Ovary (tissue), 9 donors: ENCODE measurements around the gene LMX1A. TPM values are rescaled to one million over a fixed set of nuclear protein-coding genes. Genes with fewer than 3 reads are reported as not detected.

Experiments used
- DNase-seq, 5 donors: peaks; one replicate each; pipeline ENCODE4 v3.0.0-alpha.2; 2019 to 2020
- H3K27ac ChIP-seq, 2 donors: fragments of 200-600 bp; one replicate each; pipeline versions ENCODE4 v1.5.1 to v1.8.0; 2019 to 2022
- H3K27me3 ChIP-seq: fragments of 200-600 bp; one replicate; pipeline ENCODE4 v1.8.0; 2022
- H3K36me3 ChIP-seq: fragments of 200-600 bp; sonication (generic); one replicate; pipeline ENCODE4 v1.5.1; 2019
- H3K4me1 ChIP-seq: one replicate; pipeline ENCODE4 v1.8.1; 2013; ENCODE audit warnings: mild to moderate bottlenecking, moderate library complexity; ENCODE audit not compliant: insufficient read depth
- H3K4me3 ChIP-seq: fragments of 200-600 bp; sonication (generic); one replicate; pipeline ENCODE4 v1.5.1; 2017
- H3K9me3 ChIP-seq, 2 donors: fragments of 200-600 bp in 1 of 2; sonication (generic) in 1 of 2; one replicate each; pipeline versions ENCODE4 v1.5.1 to v1.8.1; 2013 to 2019; ENCODE audit warnings: mild to moderate bottlenecking in 1 of 2, moderate library complexity in 1 of 2
- CTCF ChIP-seq, 3 donors: fragments of 450-650 bp in 2 of 3; fragments of 200-600 bp in 1 of 3; IDR thresholded peaks; one replicate each; pipeline versions ENCODE4 v1.5.1 to v1.8.0; 2016 to 2022; ENCODE audit warnings: antibody characterized with exemption in 3 of 3, mild to moderate bottlenecking in 1 of 3
- EP300 ChIP-seq: sonication (generic); formaldehyde crosslinking; IDR thresholded peaks from one replicate; pipeline ENCODE4 v1.6.1; 2017; ENCODE audit warnings: antibody characterized with exemption
- POLR2A ChIP-seq: fragments of 450-650 bp; IDR thresholded peaks from one replicate; pipeline ENCODE4 v1.6.1; 2017; ENCODE audit warnings: antibody characterized with exemption, mild to moderate bottlenecking, moderate library complexity
- WGBS, 3 donors: extraction: QIAGEN DNeasy Blood & Tissue Kit in 1 of 3; methylation state at CpG; one replicate each; pipeline versions ENCODE4 v1.1.5 to v1.1.7; 2013 to 2017; 5-methylcytosine and 5-hydroxymethylcytosine counted together
- intact Hi-C, 4 donors: fragments of 100-400 bp; cut with DNase I; formaldehyde crosslinking; loops; one replicate each; pipeline versions ENCODE4 v1.11.0 to v1.15.1; 2022 to 2023
- polyA plus RNA-seq, 2 donors: library from polyadenylated mRNA; stranded (reverse); fragments of 200-250 nt in 1 of 2; fragments of 350-450 nt in 1 of 2; fragmentation: Illumina TruSeq in 1 of 2; extraction: RNeasy Lipid Tissue Mini Kit (QIAGEN cat#74804) in 1 of 2; gene quantifications; one replicate each; pipeline ENCODE4 v1.2.3, GENCODE V29; 2013 to 2014
- total RNA-seq, 7 donors: library from RNA; depleted of rRNA in 2 of 7; stranded (reverse); fragments of >200 nt in 2 of 7; fragmentation: NEBNext Ultra II Directional in 3 of 7; extraction: Animal tissue kit (Norgen Biotek cat#: 25700) in 3 of 7; gene quantifications; one replicate each; pipeline versions ENCODE4 v1.1.0 to v1.2.4, GENCODE V29; 2016 to 2023
- donor health status: DM: no; HTN: no; CAD: no; lungs with moderate emphysema.
- donor health status: DM: no; HTN: no; CAD: no.
- donor health status: Bipolar disorder and iron deficiency.
- donor health status: DM: yes; HTN: yes; CAD: no.
- donor health status: DM: no; HTN: no; CAD: no.
- donor health status: DM: yes; HTN: yes; CAD: no.

LMX1A gene
- total and polyA plus RNA-seq, 9 donors = 0.15 TPM; not detected in 8

GRCh38 chr1:165364568-165365133 is 8.1 kb upstream of the LMX1A start:
- no peak for TF ChIP-seq CTCF (IDR thresholded peaks at IDR 0.05)
- no peak for TF ChIP-seq EP300
- no peak for TF ChIP-seq POLR2A
- Histone ChIP-seq H3K27me3 (no peaks in the 10 kb centered on the region), H3K4me3 (no peak overlapping the region), H3K36me3 (no peaks in the 10 kb centered on the region), H3K4me1 (no peaks in the 10 kb centered on the region), H3K27ac (no peak overlapping the region), H3K9me3 (no peaks in the 10 kb centered on the region)
- DNase-seq = peak in 2 of 5 donors; percentile 31 to 52
- intact Hi-C loops = no loop called here
- 21 to 29% (median 28%) methylated on average over 5 to 6 of the region's 6 CpGs for WGBS, 3 donors

GRCh38 chr1:165356876-165357275 is 361 bp upstream of the LMX1A start:
- 16 to 24% (median 19%) methylated on average over 23 to 25 of the region's 25 CpGs for WGBS, 3 donors
- H3K27me3 ChIP-seq = no peaks in the 10 kb centered on the region
- no peak overlapping the region for H3K27ac ChIP-seq
- intact Hi-C loops = no loop called here
- H3K36me3 ChIP-seq = no peaks in the 10 kb centered on the region
- TF ChIP-seq POLR2A (no peak), CTCF (IDR thresholded peaks at IDR 0.05) (no peak), EP300 (no peak)
- H3K9me3 ChIP-seq = no peaks in the 10 kb centered on the region
- no peak overlapping the region for H3K4me3 ChIP-seq
- H3K4me1 ChIP-seq = peaks cover 1% of the 10 kb centered on the region
- no peak for DNase-seq

GRCh38 chr1:165355139-165355976 is 1.2 kb downstream of the LMX1A start:
- H3K4me3 ChIP-seq = peak overlapping the region; percentile 4
- peaks cover 1% of the 10 kb centered on the region for H3K4me1 ChIP-seq
- intact Hi-C loops = no loop called here
- H3K9me3 ChIP-seq = no peaks in the 10 kb centered on the region
- H3K27ac ChIP-seq = no peak overlapping the region
- no peaks in the 10 kb centered on the region for H3K36me3 ChIP-seq
- TF ChIP-seq EP300 = no peak
- no peak for TF ChIP-seq POLR2A
- no peak for TF ChIP-seq CTCF (IDR thresholded peaks at IDR 0.05)
- no peak for DNase-seq
- no peaks in the 10 kb centered on the region for H3K27me3 ChIP-seq
- WGBS, 3 donors = 5 to 7% (median 5%) methylated on average over 52 to 53 of the region's 53 CpGs

- peaks cover 1% of the 10 kb centered on the region for H3K4me1 ChIP-seq
- 6 to 11% (median 8%) methylated on average over 15 to 22 of the region's 22 CpGs for WGBS, 3 donors
Observed at GRCh38 chr1:165354739-165355138, 1.8 kb downstream of the LMX1A start.

More at GRCh38 chr1:165354739-165355138, 1.8 kb downstream of the LMX1A start:
- Histone ChIP-seq H3K36me3 (no peaks in the 10 kb centered on the region), H3K9me3 (no peaks in the 10 kb centered on the region), H3K27ac (no peak overlapping the region), H3K4me3 (no peak overlapping the region), H3K27me3 (no peaks in the 10 kb centered on the region)
- TF ChIP-seq CTCF (IDR thresholded peaks at IDR 0.05) = no peak
- intact Hi-C loops = no loop called here
- no peak for DNase-seq
